ENCODE measurements around the gene ZNF398. TPM values are rescaled to one million over a fixed set of nuclear protein-coding genes. Genes with fewer than 3 reads are reported as not detected.

ZNF398 gene
- total and polyA plus RNA-seq, 11 donors, result 2.1 to 14.4 (median 8.4) TPM

- ATAC-seq (no peak), DNase-seq (no peak)
- peaks cover 3 to 40% (median 35%) of the 10 kb centered on the region in 9 donors for H3K36me3 ChIP-seq
- intact Hi-C loops (cut with DNase I), result loop anchor here in 1 of 10 donors (2.0 kb wide), 1 partner anchor 42 kb away; the partner anchor contains the start of gene ZNF212
- peak overlapping the region in 7 of 12 donors; percentile 86 to 93 (median 91) for H3K27ac ChIP-seq
- peaks cover 0 to 2% (median 0%) of the 10 kb centered on the region in 9 donors for H3K27me3 ChIP-seq
- peaks cover 0 to 25% (median 22%) of the 10 kb centered on the region in 12 donors for H3K4me1 ChIP-seq
- H3K4me3 ChIP-seq, result peak overlapping the region in 11 of 12 donors; percentile 74 to 99 (median 83)
- 6 to 20% (median 19%) methylated on average over 3 to 7 of the region's 7 CpGs for WGBS, 4 donors
- no peaks in the 10 kb centered on the region for H3K9me3 ChIP-seq
- TF ChIP-seq POLR2A (IDR thresholded peaks at IDR 0.05) (no peak), CTCF (IDR thresholded peaks at IDR 0.05) (no peak)
Measured at GRCh38 chr7:149196705-149197171, 49.5 kb downstream of the ZNF398 start.

- Histone ChIP-seq H3K27me3 (no peaks in the 10 kb centered on the region), H3K4me1 (peaks cover 0 to 26% (median 22%) of the 10 kb centered on the region in 12 donors), H3K36me3 (peaks cover 3 to 48% (median 43%) of the 10 kb centered on the region in 9 donors), H3K9me3 (no peaks in the 10 kb centered on the region), H3K27ac (no peak overlapping the region), H3K4me3 (no peak overlapping the region)
- DNase-seq (no peak), ATAC-seq (no peak)
- TF ChIP-seq CTCF (IDR thresholded peaks at IDR 0.05) (no peak), POLR2A (IDR thresholded peaks at IDR 0.05) (no peak)
- WGBS, 4 donors, result 68 to 85% (median 77%) methylated on average over 4 of the region's 4 CpGs
- intact Hi-C loops (cut with DNase I), result loop anchor here in 1 of 10 donors (2.0 kb wide), 1 partner anchor 41 kb away; the partner anchor contains the start of gene ZNF212
Measured at GRCh38 chr7:149197675-149198074, 50.4 kb downstream of the ZNF398 start.

- TF ChIP-seq CTCF (IDR thresholded peaks at IDR 0.05) (no peak), POLR2A (IDR thresholded peaks at IDR 0.05) (no peak)
- intact Hi-C loops (cut with DNase I), result no loop called here
- ATAC-seq (no peak), DNase-seq (no peak)
- H3K36me3 ChIP-seq, result peaks cover 3 to 54% (median 49%) of the 10 kb centered on the region in 9 donors
- H3K4me3 ChIP-seq, result no peak overlapping the region
- H3K27ac ChIP-seq, result no peak overlapping the region
- WGBS, 4 donors, result 87 to 92% (median 89%) methylated on average over 21 to 22 of the region's 22 CpGs
- peaks cover 0 to 30% (median 24%) of the 10 kb centered on the region in 12 donors for H3K4me1 ChIP-seq
- no peaks in the 10 kb centered on the region for H3K27me3 ChIP-seq
- no peaks in the 10 kb centered on the region for H3K9me3 ChIP-seq
Measured at GRCh38 chr7:149198161-149198816, 51.0 kb downstream of the ZNF398 start.

GRCh38 chr7:149199234-149199995 is 52.2 kb downstream of the ZNF398 start:
- Histone ChIP-seq H3K27me3 (no peaks in the 10 kb centered on the region), H3K27ac (no peak overlapping the region), H3K4me1 (peaks cover 0 to 33% (median 25%) of the 10 kb centered on the region in 12 donors), H3K36me3 (peaks cover 3 to 66% (median 61%) of the 10 kb centered on the region in 9 donors), H3K9me3 (no peaks in the 10 kb centered on the region), H3K4me3 (no peak overlapping the region)
- intact Hi-C loops (cut with DNase I), result no loop called here
- TF ChIP-seq CTCF (IDR thresholded peaks at IDR 0.05) (no peak), POLR2A (IDR thresholded peaks at IDR 0.05) (no peak)
- no peak for ATAC-seq
- no peak for DNase-seq
- 81 to 88% (median 83%) methylated on average over 6 of the region's 6 CpGs for WGBS, 4 donors
